ENCODE measurements around the gene CCNL2.

GRCh38 chr1:1340791-1341548 lies 58.2 kb downstream of the CCNL2 start:
- TF ChIP-seq CTCF (IDR thresholded peaks at IDR 0.05; ENCODE audit: low read length) (no peak), EZH2 (optimal IDR thresholded peaks at IDR 0.05; ENCODE audit: low read depth, low read length) (no peak)
